Fibroblast of upper back skin (primary cell): ENCODE measurements around the gene GPR171.
"Not testable (repeated sequence)": the region's sequence is repeated elsewhere in the genome, so short reads cannot be mapped to it uniquely, and the experiment has no call there.

Experiments used
- DNase-seq: peaks from one replicate; pipeline ENCODE4 v3.0.0-alpha.2; 2013

Gene GPR171

DNA sequence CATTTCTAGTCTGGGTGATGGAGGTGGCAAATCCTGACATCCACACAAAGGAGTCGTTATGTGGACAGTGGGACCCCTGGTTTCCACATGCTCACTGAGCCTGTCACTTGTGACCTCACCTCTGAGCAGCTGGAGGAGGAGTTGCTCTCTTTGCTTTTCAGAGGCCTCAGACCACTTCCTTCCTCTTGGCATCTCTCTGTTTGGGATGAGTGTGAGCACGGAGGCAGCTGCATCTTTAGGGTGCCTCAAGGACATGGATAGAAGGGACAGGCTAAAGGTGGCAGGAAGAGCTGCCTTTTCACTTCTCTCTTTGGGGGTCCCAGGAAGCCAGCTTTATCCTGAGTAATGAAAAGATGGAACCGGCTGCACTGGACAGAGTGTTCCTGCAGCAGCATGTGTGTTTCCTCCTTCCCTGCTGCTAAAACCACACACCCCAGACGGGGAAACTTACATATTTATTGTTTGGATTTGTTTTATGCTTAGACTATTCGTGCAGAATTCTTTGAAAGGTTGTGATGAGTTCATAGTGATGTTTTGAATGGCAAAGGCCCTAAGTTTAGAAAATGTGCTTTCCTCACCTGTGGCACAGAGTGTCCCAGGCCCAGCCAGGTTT lies 31.8 kb downstream of the GPR171 start:
- DNase-seq: no peak

DNA sequence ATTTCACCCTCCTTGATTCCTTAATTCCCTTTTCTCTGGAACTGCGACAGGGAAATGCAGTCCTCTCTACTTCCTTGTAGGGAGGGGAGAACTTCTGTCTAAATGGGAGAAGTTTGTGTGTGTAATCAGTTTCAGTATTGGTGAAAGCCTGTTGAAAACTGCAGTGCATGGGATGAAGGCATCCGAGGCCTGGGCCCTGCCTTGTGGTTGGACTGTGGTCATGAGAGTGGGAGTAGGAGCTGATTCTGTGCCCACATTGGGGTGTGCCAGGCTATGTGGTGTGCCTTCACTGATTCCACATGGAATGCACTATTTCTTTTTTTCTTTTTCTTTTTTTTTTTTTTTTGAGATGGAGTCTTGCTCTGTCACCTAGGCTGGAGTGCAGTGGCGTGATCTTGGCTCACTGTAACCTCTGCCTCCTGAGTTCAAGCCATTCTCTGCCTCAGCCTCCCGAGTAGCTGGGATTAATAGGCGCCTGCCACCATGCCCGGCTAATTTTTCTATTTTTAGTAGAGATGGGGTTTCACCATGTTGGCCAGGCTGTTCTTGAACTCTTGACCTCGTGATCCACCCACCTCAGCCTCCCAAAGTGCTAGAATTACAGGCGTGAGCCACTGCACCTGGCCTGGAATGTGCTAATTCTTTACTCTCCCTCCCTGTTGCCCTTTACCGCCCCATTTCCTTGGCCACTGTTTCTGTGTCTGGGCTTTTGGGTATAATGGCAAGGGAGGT lies 32.9 kb downstream of the GPR171 start:
- not testable (repeated sequence) for DNase-seq

DNA sequence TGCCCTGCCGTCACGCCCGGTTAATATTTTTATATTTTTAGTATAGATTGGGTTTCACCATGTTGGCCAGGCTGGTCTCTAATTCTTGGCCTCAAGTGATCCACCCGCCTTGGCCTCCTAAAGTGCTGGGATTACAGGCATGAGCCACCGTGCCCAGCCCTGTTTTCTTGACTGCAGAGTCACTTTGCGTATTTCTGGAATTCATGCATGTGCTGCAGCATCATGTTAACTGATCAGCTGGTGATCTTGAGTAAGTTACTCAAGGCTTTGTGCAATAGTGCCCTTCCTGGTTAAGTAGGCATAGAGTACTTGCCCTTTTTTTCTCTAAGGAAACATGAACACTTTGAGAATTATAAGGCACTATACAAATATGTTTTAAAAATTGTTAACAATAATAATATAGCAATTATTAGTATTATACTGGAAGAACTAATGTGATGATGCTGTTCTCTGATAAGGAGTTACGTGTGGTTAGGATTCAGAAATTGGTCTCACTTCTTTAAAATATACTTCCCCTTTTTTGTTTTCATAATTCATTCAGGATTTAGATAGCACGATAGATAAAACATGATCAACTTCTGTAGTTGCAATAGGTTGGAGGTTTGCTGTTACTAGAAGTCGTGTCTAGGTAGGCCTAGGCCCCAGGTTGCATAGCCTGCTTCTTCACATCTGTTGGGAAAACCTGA lies 33.6 kb downstream of the GPR171 start:
- no peak for DNase-seq

DNA sequence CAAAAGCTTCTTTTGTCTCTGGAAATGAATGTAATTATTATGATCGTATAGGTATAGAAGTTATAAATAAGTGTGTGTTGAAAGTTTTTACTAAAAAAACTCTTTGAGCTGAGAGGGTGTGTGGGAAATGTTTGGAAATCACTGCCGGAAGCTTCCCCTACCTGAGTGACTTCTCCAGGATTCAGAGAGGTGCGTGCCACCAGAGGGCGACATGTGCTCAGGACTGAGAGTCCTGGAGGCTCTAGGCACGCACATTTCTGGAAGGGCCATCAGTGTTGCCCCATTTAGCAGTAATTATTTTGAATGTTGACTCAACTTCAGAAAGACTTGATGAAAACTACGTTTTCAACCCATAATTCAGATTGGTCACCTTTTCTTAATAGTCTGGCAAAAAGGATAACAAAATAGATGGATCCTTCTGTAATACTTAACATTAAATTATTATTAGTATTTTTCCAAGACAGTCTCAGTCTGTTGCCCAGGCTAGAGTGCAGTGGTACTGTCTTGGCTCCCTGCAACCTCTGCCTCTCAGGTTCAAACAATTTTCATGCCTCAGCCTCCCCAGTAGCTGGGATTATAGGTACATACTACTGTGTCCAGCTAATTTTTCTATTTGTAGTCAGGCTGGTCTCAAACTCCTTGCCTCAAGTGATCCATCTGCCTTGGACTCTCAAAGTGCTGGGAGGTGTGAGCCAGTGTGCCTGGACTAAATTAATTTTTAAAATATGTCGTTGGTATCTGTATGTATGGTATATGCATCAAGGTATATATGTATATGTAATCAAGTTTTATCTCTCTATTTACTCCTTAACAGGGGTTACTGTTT lies 34.5 kb downstream of the GPR171 start:
- DNase-seq: peak; percentile 75

DNA sequence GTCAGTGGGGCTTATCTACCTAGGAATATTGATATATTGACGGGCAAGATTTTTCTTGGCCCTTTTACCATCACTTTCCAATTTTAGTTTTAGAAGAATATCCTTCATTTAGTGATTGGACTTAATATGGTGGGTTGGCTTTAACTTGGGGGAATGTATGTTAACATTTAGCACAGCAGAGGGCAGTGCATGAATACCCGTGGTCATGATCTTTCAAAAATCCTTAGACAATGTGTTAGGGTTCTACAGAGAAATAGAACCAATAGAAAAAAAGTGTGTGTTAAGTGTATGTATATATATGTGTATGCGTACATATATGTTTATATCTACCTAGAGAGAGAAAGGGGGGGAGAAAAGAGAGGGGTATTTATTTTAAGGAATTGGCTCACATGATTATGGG lies 36.9 kb downstream of the GPR171 start:
- DNase-seq: no peak

DNA sequence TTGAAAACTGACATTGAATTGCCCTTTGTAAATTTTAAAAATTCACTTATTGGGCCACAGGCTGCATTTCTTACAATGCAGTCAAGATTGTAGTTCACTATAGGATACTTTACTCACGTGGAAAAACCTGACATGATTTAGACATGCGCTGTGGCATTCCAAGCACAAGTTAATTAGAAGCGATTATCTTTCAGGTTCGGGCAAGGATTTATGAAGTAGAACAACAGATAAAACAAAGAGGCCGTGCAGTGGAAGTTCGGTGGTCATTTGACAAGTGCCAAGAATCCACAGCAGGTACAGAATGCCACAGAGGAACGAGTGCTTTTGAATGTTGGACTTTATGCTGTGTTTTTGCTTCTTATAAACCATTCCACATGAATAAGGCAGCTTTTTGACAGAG lies 37.8 kb downstream of the GPR171 start:
- DNase-seq: no peak

DNA sequence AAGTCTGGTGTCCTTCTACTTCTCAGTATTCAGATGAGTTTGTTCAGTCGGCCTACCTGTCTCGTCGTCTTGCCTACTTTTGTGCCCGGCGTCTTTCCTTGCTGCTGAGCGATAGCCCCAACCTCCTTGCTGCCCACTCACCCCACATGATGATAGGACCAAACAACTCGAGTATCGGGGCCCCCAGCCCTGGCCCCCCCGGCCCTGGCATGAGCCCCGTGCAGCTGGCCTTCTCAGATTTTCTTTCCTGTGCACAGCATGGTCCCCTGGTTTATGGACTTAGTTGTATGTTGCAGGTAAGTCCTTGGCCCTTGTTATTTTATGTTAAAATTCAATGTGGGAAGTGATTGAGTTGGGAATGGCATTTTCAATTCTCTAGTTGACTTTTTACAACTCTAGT lies 43.2 kb downstream of the GPR171 start:
- DNase-seq: no peak

DNA sequence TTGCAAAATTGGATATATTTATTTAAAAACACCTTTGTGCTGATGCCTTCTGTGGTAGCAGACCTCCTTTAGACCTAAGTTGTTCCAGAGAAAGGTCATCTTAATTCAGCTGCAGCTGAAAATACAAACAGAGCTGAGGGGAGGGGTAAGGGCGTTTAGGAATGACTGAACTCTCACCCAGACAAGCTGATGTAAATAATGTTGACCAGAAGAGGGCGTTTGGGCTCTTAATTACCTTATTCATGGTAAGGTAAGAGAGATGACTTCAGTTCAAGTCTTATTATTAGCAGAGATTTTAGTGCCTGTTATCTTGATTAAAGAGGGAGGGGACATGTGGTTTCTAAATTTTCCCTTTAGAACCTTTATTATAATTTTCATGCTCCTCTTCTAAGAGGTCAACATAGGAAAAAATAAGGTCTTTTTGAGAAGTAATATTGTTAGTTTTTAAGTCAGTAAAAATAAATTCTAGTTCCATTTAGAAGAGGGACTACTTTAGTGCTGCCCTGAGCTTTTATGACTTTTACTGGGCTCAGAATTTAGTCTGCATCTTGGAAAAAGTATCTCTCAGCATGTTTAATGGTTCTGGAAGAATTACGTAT lies 46.3 kb downstream of the GPR171 start:
- peak; percentile 66 for DNase-seq

DNA sequence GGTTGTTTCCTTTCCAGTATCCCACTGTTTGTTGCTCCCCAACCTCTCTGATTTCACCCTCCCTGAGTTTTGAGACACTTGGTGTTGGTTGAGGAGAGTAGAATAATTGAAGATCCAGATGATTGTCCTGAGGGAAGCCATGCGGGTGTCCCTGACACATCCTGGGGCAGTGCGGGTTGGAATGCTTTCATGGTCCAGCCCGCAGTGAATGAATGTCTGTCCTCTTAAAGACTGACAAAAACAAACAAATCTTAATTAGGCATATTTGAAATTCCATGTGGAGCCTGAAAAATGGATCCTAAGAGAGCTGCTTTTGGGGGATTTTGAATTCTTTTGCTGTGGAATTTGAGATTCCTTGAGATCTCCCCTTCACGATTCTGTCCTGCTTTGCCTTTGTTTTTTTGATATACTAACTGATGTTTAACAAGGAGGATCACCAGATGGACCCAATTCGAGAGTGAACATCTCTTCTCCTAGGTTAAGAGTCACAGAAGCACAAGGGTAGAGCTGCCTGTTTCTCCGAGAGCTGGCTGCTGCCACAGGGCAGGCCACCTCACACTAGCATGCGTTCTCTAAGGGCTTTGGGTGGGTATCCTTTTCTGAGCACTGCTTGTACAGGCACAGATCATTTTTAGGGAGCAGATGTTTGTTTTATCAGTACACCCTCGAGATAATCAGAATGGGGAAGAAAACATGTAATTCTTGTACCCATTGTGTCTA lies 47.4 kb downstream of the GPR171 start:
- no peak for DNase-seq

DNA sequence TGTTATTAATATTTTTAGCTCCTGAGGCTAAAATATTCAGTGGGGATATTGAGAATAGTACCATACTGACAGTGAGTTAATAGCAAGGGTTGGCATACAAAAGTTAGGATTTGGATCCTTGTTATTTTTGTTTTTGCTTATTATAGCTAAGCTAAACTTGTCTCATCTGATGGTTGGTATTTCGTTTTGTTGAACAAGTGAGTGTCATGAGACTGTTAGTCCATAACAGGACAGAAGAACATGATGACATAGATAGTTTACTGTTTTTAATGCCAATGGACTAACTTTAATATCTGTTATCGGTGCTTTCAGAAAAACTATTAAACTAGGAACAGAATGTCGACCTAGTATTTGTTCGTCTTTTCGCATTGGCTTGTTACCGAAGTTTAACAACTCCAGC lies 48.5 kb downstream of the GPR171 start:
- DNase-seq: no peak

DNA sequence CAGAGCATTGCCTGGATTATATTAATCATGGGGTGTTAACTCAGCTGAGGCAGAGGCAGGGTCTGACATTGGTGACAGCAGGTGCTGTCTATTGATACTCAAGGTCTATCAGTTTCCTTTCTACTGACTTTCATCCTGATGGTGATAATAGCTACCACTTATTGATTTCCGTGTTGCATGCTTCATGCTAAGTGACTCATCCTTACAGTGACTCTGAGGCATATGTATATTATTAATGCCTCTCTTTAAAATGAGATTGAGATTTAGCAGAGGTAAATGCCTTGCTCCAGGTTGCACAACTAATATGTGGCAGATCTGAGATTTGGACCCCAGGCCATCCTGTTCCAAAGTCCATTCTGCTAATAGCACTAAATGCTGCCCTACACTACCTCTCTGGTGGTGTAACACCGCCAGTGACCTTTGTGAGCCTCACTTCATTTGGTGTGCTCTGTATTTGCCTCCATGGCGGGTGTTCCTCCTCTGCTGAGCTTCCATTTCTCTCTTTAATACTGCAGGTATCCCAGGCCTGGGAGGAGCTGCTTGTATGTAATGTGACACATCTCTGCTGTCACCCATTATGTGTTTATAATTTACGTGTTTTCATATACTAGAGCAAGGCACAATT lies 50.4 kb downstream of the GPR171 start:
- no peak for DNase-seq
